Measurements from ENCODE around the gene NCOA5. TPM values are rescaled to one million over a fixed set of nuclear protein-coding genes. Genes with fewer than 3 reads are reported as not detected.

The NCOA5 gene
- polyA plus RNA-seq, 10 donors, result 26.9 to 36.2 (median 30.3) TPM

GRCh38 chr20:46043556-46043955, 46.2 kb downstream of the NCOA5 start:
- DNase-seq, result no peak

- DNase-seq, result peak in 2 of 3 donors; percentile 27 to 66
Observed at GRCh38 chr20:46040902-46041535, 48.7 kb downstream of the NCOA5 start.

- DNase-seq, result no peak
Observed at GRCh38 chr20:46037036-46037435, 52.7 kb downstream of the NCOA5 start.

GRCh38 chr20:46036370-46036769, 53.4 kb downstream of the NCOA5 start:
- no peak for DNase-seq

- DNase-seq, result no peak
Observed at GRCh38 chr20:46035713-46036112, 54.0 kb downstream of the NCOA5 start.

- DNase-seq, result no peak
Observed at GRCh38 chr20:46035253-46035652, 54.5 kb downstream of the NCOA5 start.

- DNase-seq, result no peak
Observed at GRCh38 chr20:46034039-46034438, 55.7 kb downstream of the NCOA5 start.

GRCh38 chr20:46031701-46032254, 58.0 kb downstream of the NCOA5 start:
- no peak for DNase-seq

GRCh38 chr20:46031014-46031569, 58.7 kb downstream of the NCOA5 start:
- no peak for DNase-seq

GRCh38 chr20:46030284-46031013, 59.3 kb downstream of the NCOA5 start:
- DNase-seq, result no peak

- DNase-seq, result no peak
Observed at GRCh38 chr20:46028772-46029371, 60.9 kb downstream of the NCOA5 start, which contains the start of gene SLC12A5. Gene SLC12A5, plus strand, starts transcription at chr20:46029215. Its CDS starts 130 bp downstream, at chr20:46029345.

- DNase-seq, result no peak
Observed at GRCh38 chr20:46028110-46028509, 61.7 kb downstream of the NCOA5 start.

GRCh38 chr20:46027245-46027853, 62.4 kb downstream of the NCOA5 start:
- peak; percentile 35 to 65 (median 48) for DNase-seq

GRCh38 chr20:46025376-46025783, 64.4 kb downstream of the NCOA5 start:
- DNase-seq, result no peak

GRCh38 chr20:46023999-46024398, 65.8 kb downstream of the NCOA5 start:
- no peak for DNase-seq

GRCh38 chr20:46023148-46023484, 66.6 kb downstream of the NCOA5 start:
- DNase-seq, result no peak

GRCh38 chr20:46022411-46023147, 67.2 kb downstream of the NCOA5 start:
- DNase-seq, result no peak

- DNase-seq, result no peak
Observed at GRCh38 chr20:46021361-46022359, 68.1 kb downstream of the NCOA5 start.

GRCh38 chr20:46020555-46020954, 69.2 kb downstream of the NCOA5 start:
- DNase-seq, result no peak

- DNase-seq, result no peak
Observed at GRCh38 chr20:46018611-46019010, 71.2 kb downstream of the NCOA5 start.
